K562 (cell line): ENCODE measurements around the gene CH25H. TPM values are rescaled to one million over a fixed set of nuclear protein-coding genes. Genes with fewer than 3 reads are reported as not detected.

Experiments
- ATAC-seq: fragments of 200-7000 bp; cut with Tn5 transposase; 3 replicates; pipeline ENCODE4 v1.9.1; 2020; ENCODE audit warnings: moderate library complexity
- BruUV-seq: library from RNA; stranded (reverse); fragments of 400-500 nt; replicated peaks from 2 replicates; lab custom pipeline; 2021; lab: Mats Ljungman, UMichigan
- CTCF ChIA-PET: fragments of 300-600 bp; formaldehyde crosslinking; extraction: SDS; loops from one replicate; lab custom pipeline; 2021; ENCODE audit warnings: low intra/inter-chr PET ratio; lab: Yijun Ruan, JAX
- POLR2A ChIA-PET: fragments of 300-600, 350-650 bp; sonication (Branson Sonifier 250); formaldehyde crosslinking; extraction: SDS; loops from one replicate; lab custom pipeline; 2021; ENCODE audit warnings: antibody characterized with exemption, inconsistent platforms; lab: Yijun Ruan, JAX
- DNase-seq, 4 experiments: peaks; one replicate each; pipeline versions ENCODE4 v3.0.0 to v3.0.0-alpha.2; 2011 to 2018; ENCODE audit warnings: low spot score in 3 of 4, mixed read lengths in 3 of 4; ENCODE audit errors: extremely low read depth in 1 of 4
- FAIRE-seq: peaks from 2 replicates; lab custom pipeline; 2011; peaks lifted over from hg19 to GRCh38; lab: Jason Lieb, UNC
- H2AFZ ChIP-seq: 2 replicates; pipeline ENCODE4 v1.6.0; 2011; ENCODE audit warnings: low read depth, low read length, control low read depth, inconsistent platforms
- H3K27ac ChIP-seq: fragments of 200-600 bp; 3 replicates; pipeline ENCODE4 v1.8.0; 2011; ENCODE audit warnings: low read depth, mild to moderate bottlenecking, control low read depth, inconsistent platforms, low read length, moderate library complexity, mixed read lengths; ENCODE audit errors: extremely low read depth
- H3K27me3 ChIP-seq, 2 experiments: fragments of 300-600 bp in 1 of 2; 2 replicates in 1 of 2; 3 replicates in 1 of 2; pipeline versions ENCODE4 v1.6.0 to v1.8.0; 2011; ENCODE audit warnings: inconsistent platforms in 2 of 2, low read length in 2 of 2, mild to moderate bottlenecking in 1 of 2, mixed read lengths in 1 of 2, moderate library complexity in 1 of 2; ENCODE audit not compliant: control insufficient read depth in 2 of 2, insufficient read depth in 2 of 2
- H3K36me3 ChIP-seq: fragments of 300-600 bp; 3 replicates; pipeline ENCODE4 v1.8.0; 2011; ENCODE audit warnings: mild to moderate bottlenecking, low read length, inconsistent platforms; ENCODE audit not compliant: control insufficient read depth, insufficient read depth
- H3K4me1 ChIP-seq, 2 experiments: fragments of 200-600 bp in 1 of 2; replicated peaks in 1 of 2; 2 replicates in 1 of 2; 3 replicates in 1 of 2; pipeline versions ENCODE4 v1.5.1 to v1.8.0; 2011; ENCODE audit warnings: inconsistent platforms in 2 of 2, low read length in 2 of 2, mild to moderate bottlenecking in 1 of 2, mixed read lengths in 1 of 2, moderate library complexity in 1 of 2; ENCODE audit not compliant: control insufficient read depth in 2 of 2, insufficient read depth in 2 of 2
- H3K4me2 ChIP-seq: 2 replicates; pipeline ENCODE4 v1.6.1; 2011; ENCODE audit warnings: low read length, control low read depth, inconsistent platforms, mixed read lengths; ENCODE audit not compliant: insufficient read depth
- H3K4me3 ChIP-seq: fragments of 200-600 bp; sonication (generic), shearing (Covaris generic); 2 replicates; pipeline ENCODE4 v1.5.1; 2016; ENCODE audit warnings: control low read depth, inconsistent platforms
- H3K79me2 ChIP-seq: fragments of 200-600 bp; 3 replicates; pipeline ENCODE4 v1.8.0; 2011; ENCODE audit warnings: low read length, inconsistent platforms; ENCODE audit not compliant: control insufficient read depth, insufficient read depth
- H3K9ac ChIP-seq, 2 experiments: 2 replicates each; pipeline versions ENCODE4 v1.6.0 to v1.6.1; 2011; ENCODE audit warnings: low read depth in 2 of 2, low read length in 2 of 2, control low read depth in 1 of 2, inconsistent platforms in 1 of 2, mild to moderate bottlenecking in 1 of 2, mixed read lengths in 1 of 2; ENCODE audit not compliant: insufficient read depth in 1 of 2
- H3K9me1 ChIP-seq: one replicate; pipeline ENCODE4 v1.6.0; 2011; ENCODE audit warnings: inconsistent platforms, mild to moderate bottlenecking, low read length, moderate library complexity; ENCODE audit not compliant: control insufficient read depth, insufficient read depth
- H3K9me3 ChIP-seq: replicated peaks from 2 replicates; pipeline ENCODE4 v1.5.1; 2011; ENCODE audit warnings: low read depth, low read length, inconsistent platforms; ENCODE audit not compliant: control insufficient read depth, insufficient read depth
- H4K20me1 ChIP-seq: replicated peaks from 2 replicates; pipeline ENCODE4 v1.6.1; 2011; ENCODE audit warnings: low read length, inconsistent platforms, mixed read lengths; ENCODE audit not compliant: control insufficient read depth, insufficient read depth
- ATF7 ChIP-seq: fragments of 450-650 bp; IDR thresholded peaks from 2 replicates; pipeline ENCODE4 v1.7.1; 2014; ENCODE audit warnings: mild to moderate bottlenecking, moderate library complexity
- CEBPB ChIP-seq: fragments of 450-650 bp; IDR thresholded peaks from 2 replicates; pipeline ENCODE4 v1.6.1; 2016; ENCODE audit warnings: missing genetic modification characterization, missing compliant biosample characterization
- KLF1 ChIP-seq: fragments of 450-650 bp; IDR thresholded peaks from 2 replicates; pipeline ENCODE4 v1.6.1; 2016; ENCODE audit warnings: missing genetic modification characterization, missing compliant biosample characterization
- NCOA2 ChIP-seq, 2 experiments: fragments of 450-650 bp; IDR thresholded peaks; 2 replicates each; pipeline ENCODE4 v1.6.1; 2018; ENCODE audit warnings: mild to moderate bottlenecking in 2 of 2, moderate library complexity in 1 of 2; ENCODE audit not compliant: partially characterized antibody in 2 of 2
- PRPF4 ChIP-seq: fragments of 200-400 bp; formaldehyde crosslinking; IDR thresholded peaks from one replicate; pipeline ENCODE4 v1.6.1; 2017; ENCODE audit warnings: low read length, low read depth, mild to moderate bottlenecking; ENCODE audit not compliant: insufficient read depth, poor library complexity, severe bottlenecking
- PYGO2 ChIP-seq: fragments of 450-650 bp; IDR thresholded peaks from 2 replicates; pipeline ENCODE4 v1.6.1; 2016; ENCODE audit warnings: mild to moderate bottlenecking, missing genetic modification characterization, moderate library complexity, missing compliant biosample characterization
- RBM34 ChIP-seq: fragments of 200-400 bp; formaldehyde crosslinking; IDR thresholded peaks from 2 replicates; pipeline ENCODE4 v1.6.1; 2018; ENCODE audit warnings: low read length, borderline replicate concordance; ENCODE audit not compliant: insufficient read depth
- SIX5 ChIP-seq, 2 experiments: IDR thresholded peaks; 2 replicates each; pipeline ENCODE4 v1.6.1; 2011; ENCODE audit warnings: low read length in 2 of 2, borderline replicate concordance in 1 of 2, low read depth in 1 of 2, mild to moderate bottlenecking in 1 of 2, moderate library complexity in 1 of 2; ENCODE audit not compliant: insufficient read depth in 1 of 2
- SREBF2 ChIP-seq: sonication (generic); formaldehyde crosslinking; IDR thresholded peaks from 2 replicates; pipeline ENCODE4 v1.4.0; 2020; ENCODE audit warnings: mild to moderate bottlenecking, missing genetic modification reagents
- WGBS: fragments of 100-300 bp; shearing (Covaris generic); methylation state at CpG from one replicate; pipeline ENCODE4 v1.1.6; 2016; ENCODE audit warnings: low coverage, mixed read lengths; ENCODE audit not compliant: insufficient coverage; ENCODE audit errors: missing lambda C conversion rate; 5-methylcytosine and 5-hydroxymethylcytosine counted together
- in situ Hi-C: fragments of 300-500 bp; cut with MboI; formaldehyde crosslinking; loops from 4 replicates; pipeline ENCODE4 v1.15.0; 2018; ENCODE audit warnings: inconsistent platforms, mixed read lengths
- intact Hi-C: fragments of 100-400 bp; cut with micrococcal nuclease; formaldehyde crosslinking; loops from 2 replicates; pipeline ENCODE4 v1.14.2; 2022
- polyA plus RNA-seq, 8 experiments: library from polyadenylated mRNA; depleted of rRNA in 4 of 8; stranded (reverse) in 5 of 8; unstranded in 3 of 8; fragments of >200 nt; fragmentation: Nextera tagmentation in 2 of 8; fragmentation: Illumina TruSeq in 1 of 8; extraction: Ambion mirVana in 2 of 8; extraction: Trizol in 1 of 8; gene quantifications; 2 replicates each; pipeline versions ENCODE4 v1.2.1 to v1.2.3, GENCODE V29; 2011 to 2014; ENCODE audit warnings: inconsistent platforms in 1 of 8, missing spikeins in 1 of 8
- total RNA-seq, 7 experiments: library from RNA; depleted of rRNA in 6 of 7; stranded (reverse); fragments of >200 nt in 6 of 7; fragmentation: Illumina TruSeq in 2 of 7; extraction: Trizol in 2 of 7; gene quantifications; 2 replicates each; pipeline versions ENCODE4 v1.2.1 to v1.2.3, GENCODE V29; 2011 to 2021; ENCODE audit warnings: low replicate concordance in 1 of 7
- TF ChIP-seq, protein P1 (sequence below): fragments of 200-800 bp; sonication (Bioruptor generic); IDR thresholded peaks from 2 replicates; pipeline ENCODE4 v1.6.1; 2017; ENCODE audit warnings: missing genetic modification characterization, missing compliant biosample characterization
- TF ChIP-seq, protein P2 (sequence below), 3 experiments: fragments of 200-800 bp in 1 of 3; sonication (Bioruptor generic) in 1 of 3; sonication (generic) in 1 of 3; formaldehyde crosslinking in 1 of 3; IDR thresholded peaks; 2 replicates each; pipeline versions ENCODE4 v1.6.1 to v1.8.0; 2016 to 2022; ENCODE audit warnings: mild to moderate bottlenecking in 2 of 3, missing compliant biosample characterization in 2 of 3, missing genetic modification characterization in 2 of 3, missing genetic modification reagents in 1 of 3
- TF ChIP-seq, protein P3 (sequence below), 2 experiments: fragments of 450-650 bp; IDR thresholded peaks; 2 replicates each; pipeline ENCODE4 v1.6.1; 2016
- TF ChIP-seq, protein P4 (sequence below): fragments of 250-450 bp; sonication (Bioruptor Pico); IDR thresholded peaks from 2 replicates; pipeline ENCODE4 v1.5.0; 2021
- TF ChIP-seq, protein P5 (sequence below): fragments of 450-650 bp; IDR thresholded peaks from 2 replicates; pipeline ENCODE4 v1.6.1; 2016; ENCODE audit warnings: borderline replicate concordance

The CH25H gene
- total and polyA plus RNA-seq, 9 of the 15 experiments (the other 6 are each of a cell fraction or from before 2014, with no cell fraction given): not detected

DNA sequence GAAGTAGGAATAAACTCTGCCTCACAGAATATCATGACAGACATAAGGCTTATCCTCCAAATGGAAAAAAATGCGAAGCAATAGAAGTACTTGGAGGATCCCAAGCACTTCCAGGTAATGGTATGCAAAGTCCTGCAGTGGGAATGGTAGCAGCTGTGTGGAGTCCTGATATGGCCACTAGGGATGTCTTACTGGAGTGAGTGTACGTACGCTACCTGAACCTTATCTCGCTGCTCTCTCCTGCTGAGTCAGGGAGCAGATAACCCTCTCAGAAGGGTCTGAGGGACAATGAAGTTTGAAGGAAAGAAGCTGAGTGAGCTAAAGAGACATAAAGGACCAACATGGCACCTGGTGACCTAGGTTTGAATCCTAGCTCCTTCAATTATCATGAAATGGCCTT lies 42.2 kb downstream of the CH25H start (continued):
- TF ChIP-seq, protein P1, sequence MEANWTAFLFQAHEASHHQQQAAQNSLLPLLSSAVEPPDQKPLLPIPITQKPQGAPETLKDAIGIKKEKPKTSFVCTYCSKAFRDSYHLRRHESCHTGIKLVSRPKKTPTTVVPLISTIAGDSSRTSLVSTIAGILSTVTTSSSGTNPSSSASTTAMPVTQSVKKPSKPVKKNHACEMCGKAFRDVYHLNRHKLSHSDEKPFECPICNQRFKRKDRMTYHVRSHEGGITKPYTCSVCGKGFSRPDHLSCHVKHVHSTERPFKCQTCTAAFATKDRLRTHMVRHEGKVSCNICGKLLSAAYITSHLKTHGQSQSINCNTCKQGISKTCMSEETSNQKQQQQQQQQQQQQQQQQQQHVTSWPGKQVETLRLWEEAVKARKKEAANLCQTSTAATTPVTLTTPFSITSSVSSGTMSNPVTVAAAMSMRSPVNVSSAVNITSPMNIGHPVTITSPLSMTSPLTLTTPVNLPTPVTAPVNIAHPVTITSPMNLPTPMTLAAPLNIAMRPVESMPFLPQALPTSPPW (CRISPR knock-in tag): no peak
- no peak for TF ChIP-seq SREBF2
- TF ChIP-seq, protein P2, sequence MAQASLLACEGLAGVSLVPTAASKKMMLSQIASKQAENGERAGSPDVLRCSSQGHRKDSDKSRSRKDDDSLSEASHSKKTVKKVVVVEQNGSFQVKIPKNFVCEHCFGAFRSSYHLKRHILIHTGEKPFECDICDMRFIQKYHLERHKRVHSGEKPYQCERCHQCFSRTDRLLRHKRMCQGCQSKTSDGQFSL (CRISPR knock-in tag; IDR thresholded peaks at IDR 0.05): no peak
- TF ChIP-seq, protein P2 (tag; IDR thresholded peaks at IDR 0.05): no peak
- TF ChIP-seq PYGO2 (tag): no peak
- no peak for TF ChIP-seq ATF7

DNA sequence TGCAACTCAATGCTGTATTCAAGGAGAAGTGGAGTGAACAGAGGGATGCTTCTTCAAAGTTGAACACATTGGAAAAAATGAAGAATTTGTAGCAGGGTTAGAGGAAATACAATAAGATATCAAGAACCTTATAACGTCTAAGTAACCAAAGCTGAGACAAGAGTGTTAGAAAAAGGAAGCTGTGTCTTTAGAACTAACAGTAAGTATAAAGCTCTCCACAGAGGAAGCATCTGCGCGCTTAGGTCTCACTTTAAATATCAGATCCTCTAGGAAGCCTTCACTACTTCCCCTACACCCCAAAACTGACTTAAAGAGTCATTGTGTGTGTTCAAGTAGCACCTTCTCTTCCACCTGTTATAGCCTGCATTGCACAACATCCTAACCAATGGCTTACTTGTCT lies 43.0 kb downstream of the CH25H start:
- in situ Hi-C loops: no loop called here
- ChIA-PET CTCF (no interaction called here), POLR2A (no interaction called here)
- BruUV-seq: no TSS peak
- Histone ChIP-seq H3K9me3 (no peaks in the 10 kb centered on the region), H3K27me3 (no peaks in the 10 kb centered on the region), H3K27ac (no peak overlapping the region), H3K9me1 (no peaks in the 10 kb centered on the region), H3K36me3 (no peaks in the 10 kb centered on the region), H3K4me2 (no peak overlapping the region), H3K4me1 (no peaks in the 10 kb centered on the region), H3K4me3 (no peak overlapping the region), H4K20me1 (no peaks in the 10 kb centered on the region), H3K79me2 (no peaks in the 10 kb centered on the region), H3K9ac (no peak overlapping the region), H2AFZ (no peak overlapping the region)
- 3% methylated on average over 3 of the region's 3 CpGs for WGBS
- intact Hi-C loops: no loop called here
- no peak for FAIRE-seq
- no peak for ATAC-seq
- DNase-seq: no peak
- TF ChIP-seq, protein P3, sequence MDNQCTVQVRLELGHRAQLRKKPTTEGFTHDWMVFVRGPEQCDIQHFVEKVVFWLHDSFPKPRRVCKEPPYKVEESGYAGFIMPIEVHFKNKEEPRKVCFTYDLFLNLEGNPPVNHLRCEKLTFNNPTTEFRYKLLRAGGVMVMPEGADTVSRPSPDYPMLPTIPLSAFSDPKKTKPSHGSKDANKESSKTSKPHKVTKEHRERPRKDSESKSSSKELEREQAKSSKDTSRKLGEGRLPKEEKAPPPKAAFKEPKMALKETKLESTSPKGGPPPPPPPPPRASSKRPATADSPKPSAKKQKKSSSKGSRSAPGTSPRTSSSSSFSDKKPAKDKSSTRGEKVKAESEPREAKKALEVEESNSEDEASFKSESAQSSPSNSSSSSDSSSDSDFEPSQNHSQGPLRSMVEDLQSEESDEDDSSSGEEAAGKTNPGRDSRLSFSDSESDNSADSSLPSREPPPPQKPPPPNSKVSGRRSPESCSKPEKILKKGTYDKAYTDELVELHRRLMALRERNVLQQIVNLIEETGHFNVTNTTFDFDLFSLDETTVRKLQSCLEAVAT (IDR thresholded peaks at IDR 0.05): no peak
- TF ChIP-seq, protein P4, sequence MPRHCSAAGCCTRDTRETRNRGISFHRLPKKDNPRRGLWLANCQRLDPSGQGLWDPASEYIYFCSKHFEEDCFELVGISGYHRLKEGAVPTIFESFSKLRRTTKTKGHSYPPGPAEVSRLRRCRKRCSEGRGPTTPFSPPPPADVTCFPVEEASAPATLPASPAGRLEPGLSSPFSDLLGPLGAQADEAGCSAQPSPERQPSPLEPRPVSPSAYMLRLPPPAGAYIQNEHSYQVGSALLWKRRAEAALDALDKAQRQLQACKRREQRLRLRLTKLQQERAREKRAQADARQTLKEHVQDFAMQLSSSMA: no peak
- TF ChIP-seq KLF1 (tag) (no peak), PRPF4 (no peak), NCOA2 (IDR thresholded peaks at IDR 0.05; ENCODE audit: partially characterized antibody in 2 of 2) (no peak), RBM34 (no peak), CEBPB (tag) (no peak), SIX5 (IDR thresholded peaks at IDR 0.05; ENCODE audit: borderline replicate concordance in 1 of 2, insufficient read depth in 1 of 2, low read depth in 1 of 2, low read length in 2 of 2) (no peak)
- TF ChIP-seq, protein P5, sequence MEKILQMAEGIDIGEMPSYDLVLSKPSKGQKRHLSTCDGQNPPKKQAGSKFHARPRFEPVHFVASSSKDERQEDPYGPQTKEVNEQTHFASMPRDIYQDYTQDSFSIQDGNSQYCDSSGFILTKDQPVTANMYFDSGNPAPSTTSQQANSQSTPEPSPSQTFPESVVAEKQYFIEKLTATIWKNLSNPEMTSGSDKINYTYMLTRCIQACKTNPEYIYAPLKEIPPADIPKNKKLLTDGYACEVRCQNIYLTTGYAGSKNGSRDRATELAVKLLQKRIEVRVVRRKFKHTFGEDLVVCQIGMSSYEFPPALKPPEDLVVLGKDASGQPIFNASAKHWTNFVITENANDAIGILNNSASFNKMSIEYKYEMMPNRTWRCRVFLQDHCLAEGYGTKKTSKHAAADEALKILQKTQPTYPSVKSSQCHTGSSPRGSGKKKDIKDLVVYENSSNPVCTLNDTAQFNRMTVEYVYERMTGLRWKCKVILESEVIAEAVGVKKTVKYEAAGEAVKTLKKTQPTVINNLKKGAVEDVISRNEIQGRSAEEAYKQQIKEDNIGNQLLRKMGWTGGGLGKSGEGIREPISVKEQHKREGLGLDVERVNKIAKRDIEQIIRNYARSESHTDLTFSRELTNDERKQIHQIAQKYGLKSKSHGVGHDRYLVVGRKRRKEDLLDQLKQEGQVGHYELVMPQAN: no peak
